Measurements from ENCODE around the gene OR14I1. TPM values are rescaled to one million over a fixed set of nuclear protein-coding genes. Genes with fewer than 3 reads are reported as not detected.

Gene OR14I1
- total and polyA plus RNA-seq, 9 of the 15 experiments (the other 6 are each of a cell fraction or from before 2014, with no cell fraction given) = not detected

- H3K36me3 ChIP-seq (ENCODE audit: control insufficient read depth, insufficient read depth, low read length) = no peaks in the 10 kb centered on the region
- POLR2A ChIA-PET = interaction anchor here (0.6 kb wide), 1 partner anchor 101 kb away, joined by 4 read pairs; no protein-coding TSS in a partner anchor
- no TSS peak for BruUV-seq (replicated peaks)
- intact Hi-C loops (cut with micrococcal nuclease) (loop anchor here (10.0 kb wide), 1 partner anchor 747 kb away; no protein-coding TSS in a partner anchor), in situ Hi-C loops (cut with MboI) (no loop called here)
- TF ChIP-seq NEUROD1 (IDR thresholded peaks at IDR 0.05; ENCODE audit: borderline replicate concordance, low read depth, low read length, partially characterized antibody) = no peak
- no peak for TF ChIP-seq ETV1 (tag; conservative IDR thresholded peaks at IDR 0.05; ENCODE audit: low read depth)
- no peak for TF ChIP-seq TCF7 (IDR thresholded peaks at IDR 0.05; ENCODE audit: borderline replicate concordance)
- no peak for TF ChIP-seq CHD1 (IDR thresholded peaks at IDR 0.05; ENCODE audit: low read length)
- no peak for TF ChIP-seq MBD1 (CRISPR knock-in tag; IDR thresholded peaks at IDR 0.05)
- no peak for TF ChIP-seq ZBTB26 (CRISPR knock-in tag; IDR thresholded peaks at IDR 0.05)
- TF ChIP-seq SRSF3 (IDR thresholded peaks at IDR 0.05; ENCODE audit: insufficient read depth, low read length) = no peak
- no peak for TF ChIP-seq ZNF512 (tag; IDR thresholded peaks at IDR 0.05)
- H3K4me3 ChIP-seq = no peak overlapping the region
- H3K79me2 ChIP-seq (ENCODE audit: control insufficient read depth, insufficient read depth, low read length) = no peaks in the 10 kb centered on the region
- no peak overlapping the region for H2AFZ ChIP-seq (ENCODE audit: low read depth, low read length)
- no peak for ATAC-seq
- no peak for FAIRE-seq
- no peak overlapping the region for H3K4me2 ChIP-seq (ENCODE audit: insufficient read depth, low read length)
- no peaks in the 10 kb centered on the region for H3K9me1 ChIP-seq (ENCODE audit: control insufficient read depth, insufficient read depth, low read length)
- no peak overlapping the region for H3K9ac ChIP-seq (ENCODE audit: insufficient read depth in 1 of 2, low read depth in 2 of 2, low read length in 2 of 2)
- no peaks in the 10 kb centered on the region for H4K20me1 ChIP-seq (replicated peaks; ENCODE audit: control insufficient read depth, insufficient read depth, low read length)
- CTCF ChIA-PET (ENCODE audit: low intra/inter-chr PET ratio) = no interaction called here
- WGBS (ENCODE audit: insufficient coverage, low coverage, missing lambda C conversion rate) = 0% methylated on average over 8 of the region's 8 CpGs
- H3K27ac ChIP-seq (ENCODE audit: extremely low read depth, low read depth, low read length) = no peak overlapping the region
- no peaks in the 10 kb centered on the region for H3K9me3 ChIP-seq (replicated peaks; ENCODE audit: control insufficient read depth, insufficient read depth, low read depth, low read length)
- no peaks in the 10 kb centered on the region for H3K4me1 ChIP-seq (replicated peaks in 1 of 2; ENCODE audit: control insufficient read depth in 2 of 2, insufficient read depth in 2 of 2, low read length in 2 of 2)
- no peaks in the 10 kb centered on the region for H3K27me3 ChIP-seq (ENCODE audit: control insufficient read depth in 2 of 2, insufficient read depth in 2 of 2, low read length in 2 of 2)
- DNase-seq (ENCODE audit: extremely low read depth in 1 of 4, low spot score in 3 of 4) = no peak
These were observed 20.9 kb downstream of the OR14I1 start for GRCh38 chr1:248681651-248682050.
